NCI-H524 treated with DMSO at 0.1 percent for 48 hours (cell line): ENCODE results near the gene REXO2.

ENCODE experiments used
- DNase-seq: peaks from one replicate; lab custom pipeline; 2025; lab: John Stamatoyannopoulos, UW

Gene REXO2

GRCh38 chr11:114439229-114440120 is at the start of gene REXO2:
Gene REXO2, plus strand, starts transcription at chr11:114439467. Its CDS starts 62 bp downstream, at chr11:114439529.
- peak; percentile 48 for DNase-seq

GRCh38 chr11:114392735-114393667 is 46.3 kb upstream of the REXO2 start:
- no peak for DNase-seq

GRCh38 chr11:114395736-114396135 is 43.5 kb upstream of the REXO2 start:
- DNase-seq = no peak

GRCh38 chr11:114396916-114397315 is 42.4 kb upstream of the REXO2 start:
- DNase-seq = no peak

DNA sequence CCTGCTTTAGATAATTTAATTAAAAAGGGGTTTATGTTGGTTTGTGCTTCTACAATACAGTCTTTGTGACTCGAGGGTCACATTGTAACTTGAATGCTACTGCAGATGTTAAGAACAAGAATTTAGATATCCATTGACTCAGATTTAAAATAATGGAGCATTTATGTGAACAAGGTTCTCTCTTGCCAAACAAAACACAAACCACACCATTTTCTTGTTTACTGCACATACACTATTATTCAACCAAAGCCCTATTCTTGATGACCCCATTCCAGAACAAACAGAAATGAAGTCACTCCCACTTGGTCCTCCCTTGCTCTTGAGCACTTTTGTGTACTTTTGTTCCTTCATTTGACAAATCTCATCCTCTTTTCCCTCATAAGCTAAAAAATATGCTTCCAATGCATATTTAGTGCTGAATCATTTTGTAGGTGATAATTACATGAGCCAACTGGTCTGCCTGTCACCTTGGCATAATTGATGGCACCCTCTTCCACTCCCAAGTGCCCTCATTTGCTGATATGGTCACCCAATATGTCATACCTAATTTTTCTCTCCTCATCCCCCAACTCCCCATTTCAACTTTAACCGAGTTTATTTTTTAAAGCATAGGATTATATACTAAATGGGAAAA is 41.8 kb upstream of the REXO2 start:
- DNase-seq = no peak

- no peak for DNase-seq
Observed at GRCh38 chr11:114398303-114398920, 40.9 kb upstream of the REXO2 start.

- peak; percentile 55 for DNase-seq
Observed at GRCh38 chr11:114399490-114400215, 39.6 kb upstream of the REXO2 start.

GRCh38 chr11:114400216-114400914 is 38.9 kb upstream of the REXO2 start, which contains the start of the genes C11orf71 and RBM7:
Gene C11orf71, minus strand, starts transcription at chr11:114400511. Its CDS starts 180 bp downstream, at chr11:114400331.
Gene RBM7, plus strand, starts transcription at chr11:114400666. Its CDS starts 6 bp downstream, at chr11:114400672.
- DNase-seq = peak; percentile 73

GRCh38 chr11:114400915-114401223 is 38.4 kb upstream of the REXO2 start:
- DNase-seq = no peak

- DNase-seq = no peak
Observed at GRCh38 chr11:114401311-114401710, 38.0 kb upstream of the REXO2 start.

DNA sequence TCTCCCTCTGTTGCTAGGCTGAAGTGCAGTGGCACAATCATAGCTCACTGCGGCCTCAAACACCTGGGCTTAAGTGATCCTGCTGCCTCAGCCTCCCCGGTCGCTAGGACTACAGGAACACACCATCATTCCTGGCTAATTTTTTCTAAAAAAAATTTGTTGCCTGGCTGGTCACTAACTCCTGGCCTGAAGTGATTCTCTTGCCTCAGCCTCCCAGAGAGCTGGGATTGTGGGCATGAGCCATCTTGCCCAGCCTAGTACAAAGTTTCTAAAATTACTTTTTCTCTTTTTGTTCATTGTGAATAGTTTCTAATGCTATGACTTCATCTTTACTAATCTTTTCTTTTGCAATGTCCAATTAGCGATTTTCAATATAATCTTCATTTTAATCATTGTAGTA is 26.3 kb upstream of the REXO2 start:
- DNase-seq = no peak

DNA sequence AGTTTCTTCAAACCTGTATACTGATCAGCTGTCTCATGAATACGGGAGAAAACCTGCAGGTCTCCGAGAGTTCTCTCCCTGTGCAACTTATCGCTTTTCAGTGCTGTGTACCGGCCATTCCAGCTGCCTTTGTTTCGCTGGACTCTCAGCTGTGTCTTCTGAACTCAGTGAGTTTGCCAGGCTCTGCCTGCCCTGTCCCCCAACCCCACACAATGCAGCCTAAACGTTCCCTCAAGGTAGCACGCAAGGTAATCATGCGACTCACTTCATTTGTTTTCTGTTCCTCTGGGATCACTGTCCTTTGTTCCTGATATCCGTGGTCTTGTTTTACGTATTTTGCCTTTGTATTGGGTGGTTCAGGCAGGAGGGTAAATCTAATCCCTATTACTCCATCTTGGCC is 25.3 kb upstream of the REXO2 start:
- DNase-seq = no peak

GRCh38 chr11:114416441-114416961 is 22.8 kb upstream of the REXO2 start:
- DNase-seq = no peak

GRCh38 chr11:114426280-114426679 is 13.0 kb upstream of the REXO2 start:
- no peak for DNase-seq

DNA sequence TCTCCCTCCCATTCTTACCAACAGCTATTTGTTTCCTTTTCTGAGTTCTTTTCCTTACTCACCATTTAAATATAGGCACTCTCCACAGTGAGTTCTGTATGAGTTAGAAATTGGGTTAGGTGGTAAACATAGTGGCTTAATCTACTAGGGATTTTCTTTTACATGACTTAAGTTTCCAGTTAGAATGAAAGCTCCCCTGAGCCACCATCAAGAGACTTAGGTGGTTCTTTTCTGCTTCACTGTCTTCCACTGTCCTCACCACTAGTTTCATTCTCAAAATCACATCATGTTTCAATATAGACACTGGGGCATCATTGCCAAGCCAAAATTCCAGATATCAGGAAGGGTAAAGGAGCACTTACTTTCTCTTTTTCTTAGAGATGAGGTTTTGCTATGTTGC is 9.0 kb upstream of the REXO2 start:
- DNase-seq = no peak

DNA sequence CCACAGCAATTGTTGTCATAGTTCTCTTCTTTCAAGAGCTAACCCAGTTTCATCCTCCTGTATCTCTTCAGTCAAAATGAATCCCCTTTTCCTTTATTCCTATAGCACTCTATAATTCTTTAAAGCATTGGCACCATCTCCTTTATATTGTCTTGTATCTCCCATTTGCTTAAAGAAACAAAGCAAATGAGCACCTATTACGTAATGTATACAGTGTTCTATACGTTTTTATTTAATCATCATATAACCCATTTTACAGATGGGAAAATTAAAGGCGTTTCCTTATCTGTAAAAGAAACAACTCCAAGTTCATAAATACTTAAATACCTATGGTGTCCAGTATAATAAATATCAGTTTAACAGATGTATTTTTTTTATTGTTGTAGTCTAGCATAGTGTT is 6.4 kb upstream of the REXO2 start:
- DNase-seq = no peak

DNA sequence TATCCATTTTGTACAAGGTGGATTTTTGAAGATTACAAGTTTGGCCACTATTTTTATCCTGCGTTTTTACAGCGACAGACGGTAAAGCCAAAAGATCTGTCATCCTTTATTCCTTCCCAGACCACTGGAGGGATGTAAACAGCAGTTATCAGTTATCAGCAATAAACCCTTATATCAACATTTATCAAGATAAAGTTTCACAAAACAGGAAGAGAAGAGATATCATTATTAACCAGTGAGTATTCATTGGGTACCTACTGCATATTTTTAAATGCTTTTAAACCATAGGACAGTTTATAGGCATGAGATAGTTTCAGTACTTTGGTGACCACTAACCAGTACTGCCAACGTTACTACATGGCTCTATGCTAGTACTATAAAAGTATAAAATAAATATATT is 5.9 kb upstream of the REXO2 start:
- no peak for DNase-seq

DNA sequence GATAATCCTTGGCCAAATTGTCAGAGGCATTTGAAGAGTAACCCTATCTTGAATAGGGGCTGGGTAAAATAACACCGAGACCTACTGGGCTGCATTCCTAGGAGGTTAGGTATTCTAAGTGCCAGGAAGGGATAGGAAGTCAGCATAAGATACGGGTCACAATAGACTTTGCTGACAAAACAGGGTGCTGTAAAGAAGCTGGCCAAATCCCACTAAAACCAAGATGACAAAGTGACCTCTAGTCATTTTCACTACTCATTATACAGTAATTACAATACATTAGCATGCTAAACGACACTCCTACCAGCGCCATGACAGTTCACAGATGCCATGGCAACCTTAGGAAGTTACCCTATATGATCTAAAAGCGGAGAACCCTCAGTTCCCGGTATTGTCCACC is 964 bp upstream of the REXO2 start:
- no peak for DNase-seq

DNA sequence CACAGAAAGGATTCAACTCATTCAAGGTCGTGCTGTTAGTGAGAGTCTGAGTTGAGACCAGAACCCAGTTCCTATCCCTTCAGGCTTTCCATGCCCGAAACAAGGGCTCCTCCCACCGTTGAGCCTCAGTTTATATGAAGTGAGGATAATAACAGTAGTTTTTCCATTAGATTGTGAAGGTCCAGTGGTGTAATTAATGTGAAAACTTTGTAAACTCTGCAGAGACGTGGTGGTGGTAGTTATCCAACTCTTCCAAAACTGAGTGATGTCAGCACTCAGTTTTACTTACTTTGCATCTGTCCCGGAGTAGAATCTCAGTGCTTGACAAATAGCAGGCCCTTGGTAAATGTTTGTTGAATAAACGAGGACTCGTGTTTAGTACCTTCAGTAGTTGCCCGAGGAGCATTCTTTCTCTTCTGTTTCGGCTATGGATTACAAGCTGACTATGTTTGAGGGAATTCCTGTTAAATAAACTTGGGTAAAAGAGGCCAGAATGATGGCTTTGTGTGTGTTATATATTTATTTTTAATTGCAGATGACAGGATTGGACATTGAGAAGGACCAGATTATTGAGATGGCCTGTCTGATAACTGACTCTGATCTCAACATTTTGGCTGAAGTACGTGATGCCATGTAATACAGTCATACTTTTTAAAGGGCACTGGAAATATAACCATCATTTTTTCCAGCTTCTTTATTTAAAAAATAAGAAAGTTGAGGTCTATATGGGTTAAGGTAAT is 1.0 kb downstream of the REXO2 start:
- DNase-seq = no peak
